Uterus (tissue), 4 donors: ENCODE measurements around the gene FAM168B. TPM values are rescaled to one million over a fixed set of nuclear protein-coding genes. Genes with fewer than 3 reads are reported as not detected.
"Not testable (repeated sequence)": the region's sequence is repeated elsewhere in the genome, so short reads cannot be mapped to it uniquely, and the experiment has no call there.

Experiments
- DNase-seq, 2 donors: peaks; one replicate each; pipeline ENCODE4 v3.0.0-alpha.2; 2019 to 2020
- H3K27ac ChIP-seq, 2 donors: fragments of 200-600 bp; sonication (generic); 1 replicate in 1 of 2; 2 replicates in 1 of 2; pipeline ENCODE4 v1.5.1; 2016 to 2018
- H3K27me3 ChIP-seq, 2 donors: fragments of 200-600 bp; sonication (generic); one replicate each; pipeline ENCODE4 v1.5.1; 2018 to 2019; ENCODE audit warnings: control low read depth in 1 of 2
- H3K36me3 ChIP-seq, 2 donors: fragments of 200-600 bp; sonication (generic); one replicate each; pipeline ENCODE4 v1.5.1; 2019; ENCODE audit warnings: control low read depth in 1 of 2
- H3K4me1 ChIP-seq, 2 donors: fragments of 200-600 bp; sonication (generic); one replicate each; pipeline ENCODE4 v1.5.1; 2018 to 2019; ENCODE audit warnings: control low read depth in 1 of 2
- H3K4me3 ChIP-seq, 2 donors: fragments of 200-600 bp; sonication (generic); 1 replicate in 1 of 2; 2 replicates in 1 of 2; pipeline ENCODE4 v1.5.1; 2018 to 2019; ENCODE audit warnings: mild to moderate bottlenecking in 1 of 2
- H3K9me3 ChIP-seq, 2 donors: fragments of 200-600 bp; sonication (generic); one replicate each; pipeline ENCODE4 v1.5.1; 2019; ENCODE audit warnings: control low read depth in 1 of 2
- CTCF ChIP-seq, 4 experiments: fragments of 200-600 bp in 2 of 4; fragments of 450-650 bp in 2 of 4; sonication (generic) in 2 of 4; IDR thresholded peaks; one replicate each; pipeline ENCODE4 v1.5.1; 2016 to 2019; ENCODE audit warnings: antibody characterized with exemption in 4 of 4, mild to moderate bottlenecking in 2 of 4, moderate library complexity in 1 of 4
- POLR2A ChIP-seq, 2 donors: fragments of 450-650 bp; IDR thresholded peaks; one replicate each; pipeline ENCODE4 v1.6.1; 2016; ENCODE audit warnings: antibody characterized with exemption in 2 of 2, mild to moderate bottlenecking in 1 of 2, moderate library complexity in 1 of 2
- intact Hi-C: fragments of 100-400 bp; cut with DNase I; formaldehyde crosslinking; loops from one replicate; pipeline ENCODE4 v1.15.1; 2023; ENCODE audit warnings: low total_unique reads
- total RNA-seq, 4 donors: library from RNA; depleted of rRNA in 3 of 4; stranded (reverse); fragments of >200 nt in 3 of 4; gene quantifications; one replicate each; pipeline versions ENCODE4 v1.1.0 to v1.2.4, GENCODE V29; 2014 to 2023
- donor health status: DM: yes; HTN: yes; CAD: no.

The FAM168B gene
- total RNA-seq, 4 donors from 2014 or later = 50.0 to 194 (median 104) TPM

- no peak for TF ChIP-seq CTCF (IDR thresholded peaks at IDR 0.05)
- no peak for TF ChIP-seq POLR2A (IDR thresholded peaks at IDR 0.05)
- no peaks in the 10 kb centered on the region for H3K9me3 ChIP-seq
- no peaks in the 10 kb centered on the region for H3K27me3 ChIP-seq
- no peaks in the 10 kb centered on the region for H3K36me3 ChIP-seq
- no peak overlapping the region for H3K27ac ChIP-seq
- H3K4me3 ChIP-seq = no peak overlapping the region
- no peak for DNase-seq
- intact Hi-C loops = no loop called here
- H3K4me1 ChIP-seq = no peaks in the 10 kb centered on the region
Measured at GRCh38 chr2:131122496-131122895, 29.2 kb upstream of the FAM168B start.

DNA sequence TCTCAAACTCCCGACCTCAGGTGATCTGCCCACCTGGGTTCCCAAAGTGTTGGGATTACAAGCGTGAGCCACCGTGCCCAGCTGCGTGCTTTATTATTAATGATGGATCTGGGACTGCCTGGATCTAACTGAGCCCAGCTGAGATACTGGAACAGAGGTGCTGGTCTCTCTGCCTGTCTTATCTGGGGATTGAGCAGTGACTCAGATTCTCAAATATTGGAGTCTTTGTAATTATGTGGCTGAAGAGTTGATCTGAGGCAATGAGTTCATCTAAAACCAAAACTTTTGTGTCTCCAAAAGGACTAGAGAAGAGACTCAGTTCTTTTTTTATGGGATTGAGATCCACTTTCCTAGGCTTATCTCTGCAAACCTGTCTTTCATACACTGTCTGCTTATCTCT lies 28.2 kb upstream of the FAM168B start:
- intact Hi-C loops = no loop called here
- no peak for TF ChIP-seq POLR2A (IDR thresholded peaks at IDR 0.05)
- TF ChIP-seq CTCF (IDR thresholded peaks at IDR 0.05) = no peak
- no peaks in the 10 kb centered on the region for H3K4me1 ChIP-seq

GRCh38 chr2:131120815-131121317 lies 27.6 kb upstream of the FAM168B start:
- intact Hi-C loops = no loop called here
- no peaks in the 10 kb centered on the region for H3K36me3 ChIP-seq

More for the DNA sequence above, 28.2 kb upstream of the FAM168B start:
- no peaks in the 10 kb centered on the region for H3K27me3 ChIP-seq
- no peak overlapping the region for H3K4me3 ChIP-seq
- no peaks in the 10 kb centered on the region for H3K9me3 ChIP-seq
- no peak overlapping the region for H3K27ac ChIP-seq
- DNase-seq = no peak
- no peaks in the 10 kb centered on the region for H3K36me3 ChIP-seq

DNA sequence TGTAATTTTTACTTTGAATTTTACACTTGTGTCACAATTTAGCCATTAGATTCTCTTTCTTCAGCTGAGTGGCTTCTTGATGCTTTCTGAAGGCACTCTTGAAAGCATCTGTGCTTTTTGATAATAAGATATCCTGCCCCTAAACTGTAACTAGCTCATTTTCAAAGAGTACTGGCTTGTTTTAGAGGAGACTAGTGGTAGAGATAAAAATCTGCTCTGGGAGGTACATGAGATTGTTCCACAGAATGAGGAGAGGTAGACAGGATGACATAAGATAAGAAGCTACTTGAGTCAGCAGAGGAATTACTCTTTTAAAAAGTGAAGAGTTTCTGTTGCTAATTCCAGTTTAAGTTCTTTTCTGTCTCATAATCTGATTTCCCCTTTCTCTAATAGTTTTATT lies 22.5 kb upstream of the FAM168B start:
- Histone ChIP-seq H3K27me3 (no peaks in the 10 kb centered on the region), H3K27ac (no peak overlapping the region), H3K4me1 (no peaks in the 10 kb centered on the region), H3K9me3 (no peaks in the 10 kb centered on the region), H3K4me3 (no peak overlapping the region), H3K36me3 (no peaks in the 10 kb centered on the region)
- intact Hi-C loops = no loop called here
- TF ChIP-seq POLR2A (IDR thresholded peaks at IDR 0.05) = no peak
- TF ChIP-seq CTCF (IDR thresholded peaks at IDR 0.05) = no peak
- DNase-seq = no peak

More at GRCh38 chr2:131120815-131121317, 27.6 kb upstream of the FAM168B start:
- Histone ChIP-seq H3K27ac (no peak overlapping the region), H3K4me3 (no peak overlapping the region), H3K4me1 (no peaks in the 10 kb centered on the region), H3K27me3 (no peaks in the 10 kb centered on the region), H3K9me3 (no peaks in the 10 kb centered on the region)
- no peak for DNase-seq
- TF ChIP-seq POLR2A (IDR thresholded peaks at IDR 0.05) = no peak

- H3K27ac ChIP-seq, H3K9me3 ChIP-seq, H3K27me3 ChIP-seq, H3K4me1 ChIP-seq, intact Hi-C loops, DNase-seq, H3K36me3 ChIP-seq, H3K4me3 ChIP-seq: not testable (repeated sequence)
Measured at GRCh38 chr2:131114950-131115349, 21.7 kb upstream of the FAM168B start.

GRCh38 chr2:131113566-131114227 lies 20.4 kb upstream of the FAM168B start:
- no peak for DNase-seq
- H3K36me3 ChIP-seq = no peaks in the 10 kb centered on the region
- H3K27ac ChIP-seq = no peak overlapping the region
- intact Hi-C loops = no loop called here
- no peaks in the 10 kb centered on the region for H3K4me1 ChIP-seq
- TF ChIP-seq CTCF (IDR thresholded peaks at IDR 0.05) = no peak
- TF ChIP-seq POLR2A (IDR thresholded peaks at IDR 0.05) = no peak
- H3K9me3 ChIP-seq = no peaks in the 10 kb centered on the region
- no peak overlapping the region for H3K4me3 ChIP-seq
- H3K27me3 ChIP-seq = no peaks in the 10 kb centered on the region
